Activated CD4-positive, alpha-beta T cell treated with anti-CD3 and anti-CD28 coated beads, Interleukin-2, amount 10 ng/mL, durations not matched to agents 24 days and 14 days (primary cell): ENCODE data around the gene NFATC2. TPM values are rescaled to one million over a fixed set of nuclear protein-coding genes. Genes with fewer than 3 reads are reported as not detected.
A peak's percentile ranks its signal among the peaks of the same experiment; 100 is the strongest.

Experiments
- DNase-seq: peaks from one replicate; pipeline ENCODE4 v3.0.0; 2022
- H3K27ac Mint-ChIP-seq: one replicate; pipeline ENCODE4 v1.8.0; 2022; ENCODE audit warnings: mild to moderate bottlenecking, mixed read lengths
- H3K27me3 Mint-ChIP-seq: one replicate; pipeline ENCODE4 v1.8.0; 2022; ENCODE audit warnings: mixed read lengths
- H3K36me3 Mint-ChIP-seq: one replicate; pipeline ENCODE4 v1.8.0; 2022; ENCODE audit warnings: low read depth, mild to moderate bottlenecking, mixed read lengths
- H3K4me1 Mint-ChIP-seq: one replicate; pipeline ENCODE4 v1.8.0; 2021; ENCODE audit warnings: mixed read lengths
- H3K4me3 Mint-ChIP-seq: one replicate; pipeline ENCODE4 v1.8.0; 2022; ENCODE audit warnings: mild to moderate bottlenecking, moderate library complexity, mixed read lengths
- H3K9me3 Mint-ChIP-seq: one replicate; pipeline ENCODE4 v1.8.0; 2021; ENCODE audit warnings: mixed read lengths
- intact Hi-C: fragments of 100-400 bp; cut with micrococcal nuclease; formaldehyde crosslinking; loops from one replicate; pipeline ENCODE4 v1.15.1; 2023
- total RNA-seq: library from RNA; stranded (reverse); gene quantifications from 2 replicates; pipeline ENCODE4 v1.2.3, GENCODE V29; 2022

NFATC2 gene
- total RNA-seq, 1 donor from 2014 or later: 65.0 TPM

DNA sequence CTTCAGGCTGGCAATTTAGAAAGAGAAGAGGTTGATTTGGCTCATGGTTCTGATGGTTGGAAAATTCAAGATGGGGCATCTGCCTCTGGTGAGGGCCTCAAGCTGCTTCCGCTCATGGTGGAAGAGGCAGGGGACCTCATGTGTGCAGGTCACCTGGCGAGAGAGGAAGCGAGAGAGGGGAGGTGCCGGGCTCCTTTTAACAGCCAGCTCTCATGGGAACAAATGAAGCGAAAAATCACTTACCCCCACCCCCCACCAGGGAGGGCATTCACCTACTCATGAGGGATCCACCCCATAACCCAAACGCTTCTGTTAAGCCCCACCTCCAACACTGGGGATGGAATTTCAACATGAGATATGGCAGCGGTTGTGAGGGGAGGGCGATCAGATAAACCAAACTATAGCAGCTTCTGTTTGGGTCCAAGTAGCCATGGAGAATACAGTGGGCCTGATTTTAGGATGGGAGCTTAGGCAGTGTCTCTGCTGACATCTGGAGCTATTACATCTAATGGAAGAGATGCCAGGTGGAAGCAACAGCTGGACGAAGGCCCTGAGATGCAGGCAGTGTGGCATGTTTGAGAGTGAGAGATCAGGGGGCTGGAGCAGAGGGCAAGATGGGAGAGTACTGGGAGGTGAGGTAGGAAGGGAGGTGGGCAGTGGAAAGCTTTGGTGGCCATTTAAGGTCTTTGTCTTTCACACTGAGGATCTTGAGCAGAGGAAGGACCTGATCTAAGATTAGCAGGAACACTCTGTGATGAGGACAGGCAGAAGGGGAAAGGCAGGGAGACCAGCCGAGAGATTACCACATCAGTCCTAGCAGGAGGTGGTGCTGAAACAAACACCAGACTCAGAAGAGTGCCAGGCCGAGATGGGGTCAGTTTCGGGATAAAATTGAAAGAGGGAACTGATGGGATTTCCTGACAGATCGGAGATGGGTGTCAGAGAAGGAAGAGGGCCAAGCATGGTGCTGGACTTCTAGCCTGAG, 161.8 kb downstream of the NFATC2 start:
- H3K4me3 Mint-ChIP-seq: no peak overlapping the region
- no peaks in the 10 kb centered on the region for H3K9me3 Mint-ChIP-seq
- H3K36me3 Mint-ChIP-seq: peaks cover 27% of the 10 kb centered on the region
- peak overlapping the region; percentile 39 for H3K27ac Mint-ChIP-seq
- no peaks in the 10 kb centered on the region for H3K27me3 Mint-ChIP-seq
- H3K4me1 Mint-ChIP-seq: peaks cover 38% of the 10 kb centered on the region
- DNase-seq: no peak
- intact Hi-C loops: no loop called here

DNA sequence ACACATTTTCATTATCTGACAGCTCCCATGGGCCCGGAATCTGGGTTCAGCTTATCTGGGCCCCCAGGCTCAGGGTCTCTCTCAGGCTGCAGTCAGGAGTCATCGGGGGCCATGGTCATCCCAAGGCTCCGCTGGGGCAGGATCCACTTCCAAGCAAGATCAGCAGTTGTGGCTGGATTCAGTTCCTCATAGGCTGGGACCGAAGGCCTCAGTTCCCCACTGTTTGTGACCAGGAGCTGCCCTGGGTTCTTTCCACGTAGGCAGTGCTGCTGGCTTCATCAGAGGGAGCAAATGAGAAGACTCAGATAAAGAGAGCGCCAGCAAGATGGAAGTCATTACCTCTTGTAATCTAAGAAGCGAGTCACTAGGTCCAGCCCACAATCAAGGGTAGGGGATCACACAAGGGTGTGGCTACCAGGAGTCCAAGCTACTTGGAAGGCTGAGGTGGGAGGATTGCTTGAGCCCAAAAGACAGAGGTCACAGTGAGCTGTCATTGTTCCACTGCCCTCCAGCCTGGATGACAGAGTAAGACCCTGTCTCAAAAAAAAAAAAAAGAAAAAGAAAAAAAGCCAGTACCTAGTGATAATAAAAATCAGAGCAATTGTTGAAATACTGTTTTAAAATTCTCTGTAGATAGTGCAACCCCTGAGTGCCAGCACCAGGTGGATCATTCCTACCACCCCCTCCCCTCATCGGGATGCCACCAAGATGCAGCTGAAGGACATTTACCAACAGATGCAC, 162.7 kb downstream of the NFATC2 start:
- Mint-ChIP-seq H3K27ac (no peak overlapping the region), H3K4me3 (no peak overlapping the region), H3K9me3 (no peaks in the 10 kb centered on the region), H3K4me1 (peaks cover 30% of the 10 kb centered on the region), H3K36me3 (peaks cover 21% of the 10 kb centered on the region), H3K27me3 (no peaks in the 10 kb centered on the region)
- intact Hi-C loops: no loop called here
- no peak for DNase-seq

DNA sequence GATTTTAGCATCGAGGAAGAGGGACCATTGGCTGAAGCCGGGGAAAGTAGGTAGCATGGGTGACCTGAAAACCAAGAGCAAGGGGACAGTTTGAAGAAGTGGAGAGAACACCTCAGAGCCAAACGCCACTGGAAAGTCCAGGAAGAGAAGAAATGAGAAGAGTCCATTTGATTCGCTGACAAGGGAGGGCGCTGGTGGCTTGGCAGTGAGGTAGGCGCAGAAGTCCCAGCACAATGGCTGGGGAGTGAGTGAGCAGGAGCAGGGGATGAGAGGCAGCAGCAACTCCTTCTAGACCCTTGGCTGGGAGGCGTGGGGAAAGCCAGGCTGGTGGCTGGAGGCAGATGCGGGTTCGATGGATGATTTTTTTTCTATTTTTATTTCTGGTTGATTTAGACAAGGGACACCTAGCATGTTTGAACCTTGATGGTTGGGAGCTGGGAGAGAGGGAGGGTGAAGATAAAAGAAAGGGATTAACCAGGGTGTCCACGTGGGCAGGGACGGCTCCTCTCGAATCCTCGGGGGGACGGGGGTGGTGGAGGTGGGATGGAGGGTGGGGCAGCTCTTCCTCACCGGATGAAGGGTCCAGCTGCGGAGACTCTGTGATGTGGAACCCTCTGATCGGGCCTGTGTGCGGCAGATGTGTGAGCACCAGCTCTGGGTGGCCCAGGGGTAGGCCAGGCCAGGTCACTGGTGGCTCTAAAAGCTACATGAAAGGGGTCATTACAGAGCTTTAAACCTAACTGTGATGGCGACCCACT, 164.2 kb downstream of the NFATC2 start:
- Mint-ChIP-seq H3K27ac (peak overlapping the region; percentile 13), H3K36me3 (peaks cover 13% of the 10 kb centered on the region), H3K4me3 (no peak overlapping the region), H3K27me3 (no peaks in the 10 kb centered on the region), H3K4me1 (peaks cover 17% of the 10 kb centered on the region), H3K9me3 (no peaks in the 10 kb centered on the region)
- intact Hi-C loops: no loop called here
- no peak for DNase-seq

DNA sequence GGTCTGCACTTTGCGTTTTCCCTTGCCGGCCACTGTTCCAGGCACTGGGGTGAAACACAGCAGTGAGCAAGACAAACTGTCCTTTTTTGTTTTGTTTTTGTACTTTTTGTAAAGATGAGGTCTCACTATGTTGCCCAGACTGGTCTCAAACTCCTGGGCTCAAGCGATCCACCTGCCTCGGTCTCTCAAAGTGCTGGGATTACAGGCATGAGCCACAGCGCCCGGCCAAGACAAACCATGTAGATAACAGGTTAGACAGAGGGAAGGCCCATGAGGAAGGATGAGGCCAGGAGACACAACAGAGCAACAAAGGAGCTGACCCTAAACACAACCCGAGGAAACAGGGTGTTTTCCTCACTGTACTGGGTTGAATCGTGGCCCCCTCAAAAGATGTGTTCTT, 165.4 kb downstream of the NFATC2 start:
- Mint-ChIP-seq H3K36me3 (peaks cover 13% of the 10 kb centered on the region), H3K27ac (no peak overlapping the region), H3K4me3 (no peak overlapping the region), H3K9me3 (no peaks in the 10 kb centered on the region), H3K4me1 (peaks cover 24% of the 10 kb centered on the region), H3K27me3 (no peaks in the 10 kb centered on the region)
- DNase-seq: no peak
- intact Hi-C loops: no loop called here

DNA sequence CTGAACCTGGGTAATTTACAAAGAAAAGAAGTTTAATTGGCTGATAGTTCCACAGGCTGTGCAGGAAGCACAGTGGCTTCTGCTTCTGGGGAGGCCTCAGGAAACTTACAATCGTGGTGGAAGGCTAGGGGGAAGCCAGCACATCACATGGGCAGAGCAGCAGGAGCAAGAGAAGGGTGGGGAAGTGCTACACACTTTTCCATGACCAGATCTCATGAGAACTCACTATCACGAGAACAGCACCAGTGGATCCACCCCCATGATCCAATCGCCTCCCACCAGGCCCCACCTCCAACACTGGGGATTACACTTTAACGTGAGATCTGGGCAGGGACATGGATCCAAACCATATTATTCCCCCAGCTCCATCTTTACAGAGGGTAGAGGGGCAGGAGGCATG, 166.4 kb downstream of the NFATC2 start:
- no peaks in the 10 kb centered on the region for H3K27me3 Mint-ChIP-seq
- intact Hi-C loops: no loop called here

DNA sequence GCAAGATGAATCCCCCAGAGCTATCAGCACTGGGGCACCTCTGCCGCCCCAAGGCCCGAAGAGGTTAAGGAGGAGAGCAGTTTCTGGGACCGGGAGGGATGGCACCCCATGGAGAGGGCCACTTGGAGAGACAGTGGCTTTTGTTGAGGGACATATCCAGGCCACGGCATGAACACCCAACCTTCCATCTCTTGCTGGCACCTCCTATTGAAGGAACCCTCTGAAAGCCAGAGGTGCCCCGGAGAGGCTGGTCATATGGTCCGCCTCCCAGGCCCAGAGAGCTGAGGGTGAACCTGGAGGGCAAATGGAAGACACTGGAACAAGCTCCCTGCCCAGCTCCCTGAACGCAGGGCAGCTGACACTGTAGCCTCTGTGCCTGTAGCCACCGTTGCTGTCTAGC, 167.0 kb downstream of the NFATC2 start:
- peak overlapping the region; percentile 47 for H3K27ac Mint-ChIP-seq
- no peak for DNase-seq
- H3K9me3 Mint-ChIP-seq: no peaks in the 10 kb centered on the region
- H3K4me3 Mint-ChIP-seq: no peak overlapping the region
- H3K4me1 Mint-ChIP-seq: peaks cover 24% of the 10 kb centered on the region
- peaks cover 5% of the 10 kb centered on the region for H3K36me3 Mint-ChIP-seq
- intact Hi-C loops: no loop called here
- H3K27me3 Mint-ChIP-seq: no peaks in the 10 kb centered on the region

More for the DNA sequence above, 166.4 kb downstream of the NFATC2 start:
- H3K4me3 Mint-ChIP-seq: no peak overlapping the region
- H3K4me1 Mint-ChIP-seq: peaks cover 26% of the 10 kb centered on the region
- H3K27ac Mint-ChIP-seq: no peak overlapping the region
- DNase-seq: no peak
- peaks cover 9% of the 10 kb centered on the region for H3K36me3 Mint-ChIP-seq
- no peaks in the 10 kb centered on the region for H3K9me3 Mint-ChIP-seq

DNA sequence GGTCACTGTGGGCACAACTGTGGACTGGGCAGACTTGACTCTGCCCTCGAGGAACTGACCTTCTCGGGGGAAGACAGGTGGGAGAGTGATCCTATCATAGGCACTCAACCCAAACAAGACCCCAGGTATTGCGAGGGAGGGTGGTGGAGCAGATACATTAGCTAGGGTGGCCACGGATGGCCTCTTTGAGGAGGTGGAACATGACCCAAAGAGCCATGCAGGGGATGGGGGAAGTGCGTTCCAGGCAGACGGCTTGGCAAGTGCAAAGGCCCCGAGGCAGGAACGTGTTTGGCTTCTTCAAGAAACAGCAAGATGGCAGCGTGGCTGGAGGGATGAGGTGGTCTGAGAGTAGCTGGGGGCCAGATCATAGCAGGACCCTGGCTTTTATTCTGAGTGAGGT, 167.6 kb downstream of the NFATC2 start:
- intact Hi-C loops: no loop called here
- Mint-ChIP-seq H3K27me3 (no peaks in the 10 kb centered on the region), H3K36me3 (peaks cover 5% of the 10 kb centered on the region), H3K4me3 (no peak overlapping the region), H3K4me1 (peaks cover 22% of the 10 kb centered on the region), H3K9me3 (no peaks in the 10 kb centered on the region), H3K27ac (no peak overlapping the region)
- no peak for DNase-seq

DNA sequence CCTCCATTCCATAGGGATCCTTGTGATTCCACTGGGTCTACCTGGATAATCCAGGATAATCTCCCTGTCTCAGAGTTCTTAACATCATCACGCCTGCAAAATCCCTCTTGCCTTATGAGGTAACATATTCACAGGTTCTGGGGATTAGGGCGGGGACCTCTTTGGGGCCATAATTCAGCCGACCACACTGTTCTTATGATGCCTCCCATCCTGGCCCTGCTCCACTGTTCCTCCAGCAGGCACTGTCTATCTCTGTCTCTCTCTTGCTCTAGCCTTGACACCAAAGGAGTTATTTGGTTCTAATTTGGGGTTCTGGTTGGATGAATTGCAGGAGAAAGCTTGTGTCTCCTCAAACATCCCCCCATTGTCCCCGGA, 168.1 kb downstream of the NFATC2 start:
- no peak overlapping the region for H3K27ac Mint-ChIP-seq
- intact Hi-C loops: no loop called here
- no peaks in the 10 kb centered on the region for H3K9me3 Mint-ChIP-seq
- DNase-seq: no peak
- H3K4me3 Mint-ChIP-seq: no peak overlapping the region
- no peaks in the 10 kb centered on the region for H3K27me3 Mint-ChIP-seq
- H3K4me1 Mint-ChIP-seq: peaks cover 21% of the 10 kb centered on the region
- peaks cover 5% of the 10 kb centered on the region for H3K36me3 Mint-ChIP-seq

DNA sequence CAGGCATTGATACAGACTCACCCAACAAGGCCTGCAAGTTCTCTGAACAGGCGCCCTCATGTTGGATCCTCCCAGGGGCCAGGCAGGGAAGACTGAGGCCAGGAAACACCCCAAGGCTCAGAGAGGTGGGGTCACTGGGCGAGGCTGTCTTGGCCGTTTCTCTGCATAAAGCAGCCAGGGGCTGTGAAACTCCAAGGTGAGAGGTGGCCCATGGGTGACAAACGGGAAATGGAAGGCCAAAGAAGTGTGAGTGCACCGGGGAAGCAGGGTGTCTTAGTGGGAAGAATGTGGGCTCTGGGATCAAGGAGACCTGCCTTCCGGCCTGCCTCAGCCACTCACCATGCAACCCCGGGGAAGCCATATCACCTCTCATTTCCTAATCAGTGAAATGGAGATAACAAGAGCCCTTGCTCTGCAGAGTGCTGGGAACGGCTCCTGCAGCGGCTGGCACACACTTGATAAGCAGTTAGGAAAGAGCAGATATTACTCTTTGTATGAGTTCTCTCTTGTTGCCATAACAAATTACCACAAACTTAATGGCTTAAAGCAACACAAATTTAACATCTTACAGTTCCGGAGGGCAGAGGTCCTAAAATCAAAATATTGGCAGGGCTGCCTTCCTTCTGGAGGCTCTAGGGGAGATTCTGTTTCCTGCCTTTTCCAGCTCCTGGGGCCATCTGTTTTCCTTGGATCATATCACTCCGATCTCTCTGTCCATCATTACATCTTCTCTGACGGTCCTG, 168.6 kb downstream of the NFATC2 start:
- Mint-ChIP-seq H3K27me3 (no peaks in the 10 kb centered on the region), H3K36me3 (peaks cover 5% of the 10 kb centered on the region), H3K4me3 (no peak overlapping the region), H3K27ac (no peak overlapping the region), H3K9me3 (no peaks in the 10 kb centered on the region), H3K4me1 (peaks cover 20% of the 10 kb centered on the region)
- intact Hi-C loops: no loop called here
- no peak for DNase-seq

DNA sequence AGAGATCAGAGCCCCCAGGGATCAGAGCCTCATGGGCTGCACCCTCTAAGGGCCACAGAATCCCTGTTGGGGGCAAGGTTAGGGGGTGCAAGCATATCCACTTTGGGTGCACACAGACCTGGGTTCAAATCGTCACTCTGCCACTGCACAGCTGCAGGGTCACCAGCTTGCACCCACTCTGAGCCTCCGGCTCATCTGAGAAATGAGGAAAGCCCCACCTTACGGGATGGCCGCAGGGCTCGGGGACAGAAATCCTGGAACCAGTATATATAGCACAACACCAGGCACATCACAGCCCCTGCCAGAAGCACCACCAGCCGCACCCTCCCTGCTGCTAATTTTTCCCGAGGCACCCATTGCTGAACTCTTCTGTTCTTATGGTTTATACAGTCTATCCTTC, 169.6 kb downstream of the NFATC2 start:
- H3K36me3 Mint-ChIP-seq: peaks cover under 1% of the 10 kb centered on the region
- no peaks in the 10 kb centered on the region for H3K27me3 Mint-ChIP-seq
- no peak overlapping the region for H3K27ac Mint-ChIP-seq
- H3K4me1 Mint-ChIP-seq: peaks cover 18% of the 10 kb centered on the region
- intact Hi-C loops: loop anchor here (1.0 kb wide), 2 partner anchors 222 to 251 kb away; no protein-coding TSS in a partner anchor
- H3K9me3 Mint-ChIP-seq: no peaks in the 10 kb centered on the region
- no peak overlapping the region for H3K4me3 Mint-ChIP-seq
- no peak for DNase-seq

DNA sequence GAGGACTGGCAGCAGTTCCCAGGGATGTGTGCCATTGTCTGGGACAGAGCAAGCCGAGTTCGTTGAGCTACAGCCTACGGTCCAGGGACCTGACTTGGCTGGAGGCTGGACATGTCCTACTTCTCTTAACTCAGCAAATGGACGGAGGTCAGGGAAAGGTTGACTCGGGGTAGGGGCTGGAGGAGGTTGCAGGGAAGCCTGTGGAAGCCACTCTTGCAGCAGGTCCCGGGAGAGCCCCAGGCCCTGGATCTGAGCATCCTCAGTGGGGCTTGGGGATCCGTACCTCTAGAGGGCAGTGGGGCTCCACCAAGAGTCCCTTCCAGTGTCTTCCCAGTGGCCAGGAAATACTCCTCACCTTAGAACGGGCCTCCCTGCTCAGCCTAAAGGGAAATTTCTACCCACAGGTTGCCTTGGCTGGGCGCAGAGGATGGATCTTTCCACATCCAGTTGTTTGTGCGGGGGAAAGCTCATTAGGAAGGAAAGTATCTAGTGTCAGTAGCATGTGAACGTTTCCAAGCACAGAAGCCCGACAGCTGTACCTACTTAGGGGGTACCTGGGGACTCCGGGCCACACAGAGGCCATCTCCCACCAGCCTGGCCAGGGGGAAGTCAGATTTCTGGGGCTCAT, 170.2 kb downstream of the NFATC2 start:
- peak; percentile 87 for DNase-seq
- H3K27me3 Mint-ChIP-seq: no peaks in the 10 kb centered on the region
- H3K9me3 Mint-ChIP-seq: no peaks in the 10 kb centered on the region
- no peaks in the 10 kb centered on the region for H3K36me3 Mint-ChIP-seq
- peaks cover 16% of the 10 kb centered on the region for H3K4me1 Mint-ChIP-seq
- H3K4me3 Mint-ChIP-seq: no peak overlapping the region
- intact Hi-C loops: loop anchor here (1.0 kb wide), 2 partner anchors 223 to 252 kb away; no protein-coding TSS in a partner anchor
- no peak overlapping the region for H3K27ac Mint-ChIP-seq

DNA sequence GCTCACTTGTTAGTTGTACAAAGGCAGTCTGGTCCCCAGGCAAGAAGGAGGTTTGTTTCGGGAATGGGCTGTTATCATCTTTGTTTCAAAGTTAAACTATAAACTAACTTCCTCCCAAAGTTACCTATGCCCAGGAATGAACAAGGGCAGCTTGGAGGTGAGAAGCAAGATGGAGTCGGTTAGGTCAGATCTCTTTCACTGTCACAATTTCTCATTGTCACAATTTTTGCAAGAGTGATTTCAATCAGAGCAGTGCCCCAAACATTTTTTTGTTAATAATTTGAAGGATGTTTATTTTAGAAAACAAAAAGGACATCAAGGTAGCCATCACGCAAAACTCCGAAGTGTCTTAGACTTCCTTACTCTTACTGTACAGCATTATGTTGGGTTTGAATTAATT, 170.8 kb downstream of the NFATC2 start:
- H3K27ac Mint-ChIP-seq: no peak overlapping the region
- no peaks in the 10 kb centered on the region for H3K36me3 Mint-ChIP-seq
- no peak overlapping the region for H3K4me3 Mint-ChIP-seq
- intact Hi-C loops: loop anchor here (1.0 kb wide), 2 partner anchors 224 to 253 kb away; no protein-coding TSS in a partner anchor
- H3K27me3 Mint-ChIP-seq: no peaks in the 10 kb centered on the region
- DNase-seq: no peak
- peaks cover 16% of the 10 kb centered on the region for H3K4me1 Mint-ChIP-seq
- H3K9me3 Mint-ChIP-seq: no peaks in the 10 kb centered on the region

DNA sequence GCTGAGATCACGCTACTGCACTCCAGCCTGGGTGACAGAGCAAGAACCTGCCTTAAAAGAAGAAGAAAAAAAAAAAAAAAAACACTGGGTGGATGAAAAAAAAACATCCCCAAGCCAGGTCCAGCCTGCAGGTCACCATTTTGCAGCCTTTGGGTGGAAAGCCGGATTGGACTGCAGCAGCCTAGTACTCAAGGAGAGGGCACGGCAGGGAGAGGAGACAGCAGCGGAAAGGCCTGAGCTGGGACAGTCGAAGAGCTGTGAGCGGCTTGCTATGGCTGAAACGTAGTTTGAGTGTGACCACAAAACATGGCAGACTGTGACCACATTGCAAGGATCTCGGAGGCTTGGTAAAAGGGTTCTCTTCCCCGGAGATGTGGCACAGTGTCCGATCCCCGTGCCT, 173.0 kb downstream of the NFATC2 start:
- Mint-ChIP-seq H3K27me3 (peaks cover 3% of the 10 kb centered on the region), H3K4me1 (peaks cover 10% of the 10 kb centered on the region), H3K36me3 (no peaks in the 10 kb centered on the region), H3K4me3 (no peak overlapping the region), H3K9me3 (peaks cover 3% of the 10 kb centered on the region), H3K27ac (no peak overlapping the region)
- no peak for DNase-seq
- intact Hi-C loops: no loop called here
